RPMI7951 (cell line): ENCODE data around the gene RAD51B. TPM values are rescaled to one million over a fixed set of nuclear protein-coding genes. Genes with fewer than 3 reads are reported as not detected.
"Not testable (repeated sequence)": the region's sequence is repeated elsewhere in the genome, so short reads cannot be mapped to it uniquely, and the experiment has no call there.

Experiments used
- DNase-seq: peaks from one replicate; pipeline ENCODE4 v3.0.0-alpha.2; 2012; ENCODE audit warnings: low read depth
- total RNA-seq: library from RNA; depleted of rRNA; stranded (reverse); fragments of >200 nt; shearing (Covaris generic); gene quantifications from 2 replicates; pipeline ENCODE4 v1.2.3, GENCODE V29; 2014

Gene RAD51B
- total RNA-seq, 1 experiment from 2014 or later = 10.9 TPM

DNA sequence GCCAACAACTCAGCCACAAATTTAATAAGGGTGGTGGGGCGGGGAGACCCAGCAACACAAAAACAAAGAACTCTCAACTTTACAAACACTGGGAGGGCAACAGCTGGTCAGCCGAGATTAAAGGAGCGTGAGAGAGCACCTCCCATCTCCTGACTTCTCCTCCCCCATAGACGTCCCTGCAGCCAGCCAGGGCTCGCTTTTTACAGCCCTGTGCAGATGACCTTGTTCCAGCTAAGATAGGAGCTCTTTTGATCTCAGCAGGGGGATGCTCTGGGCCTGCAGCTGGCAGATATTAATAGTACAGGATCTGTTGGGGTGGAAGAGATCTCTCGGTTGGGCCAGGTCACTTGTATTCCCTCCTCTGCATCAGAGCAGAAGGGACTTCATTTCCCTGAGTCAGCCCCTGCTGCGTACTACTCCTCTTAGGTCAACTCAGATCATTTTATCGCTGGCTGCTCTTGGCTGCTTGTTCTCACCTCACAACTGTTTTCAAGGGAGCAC, 475.8 kb downstream of the RAD51B start:
- peak; percentile 80 for DNase-seq

DNA sequence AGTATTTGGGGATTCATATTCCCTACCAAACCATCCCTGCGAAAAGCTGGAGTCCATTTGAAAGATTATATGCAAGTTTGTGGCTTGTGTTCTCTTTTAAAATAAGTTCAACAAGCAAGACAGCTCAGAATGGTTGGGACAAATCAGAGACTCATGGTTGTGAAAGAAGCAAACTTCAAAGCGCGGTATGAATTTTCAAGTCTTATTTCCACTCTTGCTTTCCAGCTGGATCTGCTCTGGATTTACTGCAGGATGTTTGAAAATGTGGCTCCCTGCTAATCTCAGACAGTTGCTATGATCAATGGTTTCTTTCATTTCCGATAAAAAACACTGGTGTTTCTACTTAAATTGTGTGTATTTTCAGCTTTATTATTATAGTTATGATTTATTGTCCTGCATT, 477.5 kb downstream of the RAD51B start:
- DNase-seq = no peak

DNA sequence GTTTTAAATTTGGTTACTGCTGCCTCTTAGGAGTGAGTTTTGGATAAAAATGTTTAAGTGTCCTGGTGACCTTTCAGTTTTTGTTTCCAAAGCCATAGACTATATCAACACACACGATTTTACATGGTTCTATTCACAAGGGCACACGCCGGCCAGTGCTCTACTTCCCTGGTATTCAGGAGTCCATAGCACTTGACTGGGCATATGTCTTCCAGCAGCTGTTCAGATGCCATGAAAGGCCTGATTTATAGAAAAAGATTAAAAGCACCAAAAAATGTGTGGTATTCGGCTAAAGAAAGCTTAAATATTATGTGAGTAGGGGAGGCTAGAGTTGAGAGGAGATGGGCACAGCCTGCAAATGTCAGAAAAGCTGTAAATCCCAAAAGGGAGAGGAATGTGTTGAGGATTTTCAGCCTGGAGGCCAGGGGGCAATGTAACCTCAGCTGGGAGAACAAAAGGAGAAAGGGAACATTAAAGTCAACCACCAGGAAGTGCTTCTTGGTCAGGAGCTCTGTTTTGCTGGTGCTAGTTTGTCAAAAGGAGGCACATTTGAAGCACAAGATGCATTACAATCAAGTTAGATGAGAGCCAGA, 478.4 kb downstream of the RAD51B start:
- DNase-seq = peak; percentile 73

DNA sequence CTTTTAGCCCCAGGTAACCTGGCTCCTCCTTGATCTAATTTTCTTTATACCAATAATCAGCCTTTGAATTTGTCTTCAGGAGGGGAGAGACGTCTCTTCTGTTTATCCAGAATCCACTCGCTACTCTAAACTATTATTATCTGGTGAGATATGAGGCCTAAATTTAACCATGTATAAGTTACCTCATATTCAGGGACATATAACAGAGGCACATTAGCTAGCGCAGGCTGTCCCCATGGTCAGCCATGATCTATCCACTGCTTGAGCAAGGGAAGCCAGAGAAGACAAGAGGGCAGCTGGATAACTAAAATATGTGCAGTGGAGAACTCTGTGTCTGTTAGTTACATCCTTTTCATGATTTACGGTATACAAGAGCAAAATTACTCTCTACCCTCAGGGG, 481.0 kb downstream of the RAD51B start:
- no peak for DNase-seq

DNA sequence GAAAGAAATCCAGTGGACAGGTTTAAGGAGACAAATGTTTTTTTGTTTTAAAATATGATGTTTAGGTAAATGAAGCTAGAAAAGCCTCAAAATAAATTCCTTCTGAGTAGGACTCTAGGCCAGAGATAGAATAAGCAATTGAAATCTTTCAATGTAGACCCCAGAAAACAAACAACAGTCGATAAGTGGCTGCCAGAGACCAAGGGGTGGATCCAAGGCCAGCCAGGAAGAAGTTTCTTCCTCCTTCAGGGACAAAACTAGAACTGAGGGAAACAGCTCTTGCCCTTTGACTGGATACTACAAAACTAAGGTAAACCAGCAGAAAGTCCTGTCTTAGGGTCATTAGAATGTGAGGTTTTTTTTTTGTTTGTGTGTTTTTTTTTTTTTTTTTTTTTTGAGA, 481.6 kb downstream of the RAD51B start:
- no peak for DNase-seq

DNA sequence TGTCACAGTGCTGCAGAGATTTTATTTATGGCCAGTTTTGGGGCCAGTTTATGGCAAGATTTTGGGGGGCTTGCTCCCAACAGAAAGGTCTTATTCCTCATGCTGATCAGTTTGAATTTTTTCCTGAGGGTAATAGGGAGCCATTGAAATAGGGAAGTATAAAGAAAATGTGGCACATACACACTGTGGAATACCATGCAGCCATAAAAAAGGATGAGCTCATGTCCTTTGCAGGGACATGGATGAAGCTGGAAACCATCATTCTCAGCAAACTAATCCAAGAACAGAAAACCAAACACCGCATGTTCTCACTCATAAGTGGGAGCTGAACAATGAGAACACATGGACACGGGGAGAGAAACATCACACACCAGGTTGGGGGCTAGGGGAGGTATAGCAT, 483.4 kb downstream of the RAD51B start:
- not testable (repeated sequence) for DNase-seq

DNA sequence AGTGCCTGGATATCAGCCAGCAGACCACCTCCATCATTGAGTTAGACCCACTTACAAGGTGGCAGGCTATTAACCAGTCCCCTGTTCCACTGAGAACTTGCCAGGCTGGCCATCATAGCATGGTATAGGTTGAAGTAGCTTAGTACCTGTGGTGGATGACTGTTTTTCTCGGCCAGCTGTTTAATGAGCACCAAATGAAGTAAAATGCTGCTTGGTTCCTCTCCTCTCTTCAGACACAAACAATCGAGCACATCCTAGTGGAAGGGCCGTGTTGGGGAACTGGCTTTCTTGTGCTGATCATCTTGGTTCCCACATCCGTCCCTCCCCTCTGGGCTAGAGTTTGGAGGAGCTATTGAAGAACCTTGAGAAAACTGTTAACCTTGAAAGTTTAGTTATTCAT, 486.2 kb downstream of the RAD51B start:
- no peak for DNase-seq

DNA sequence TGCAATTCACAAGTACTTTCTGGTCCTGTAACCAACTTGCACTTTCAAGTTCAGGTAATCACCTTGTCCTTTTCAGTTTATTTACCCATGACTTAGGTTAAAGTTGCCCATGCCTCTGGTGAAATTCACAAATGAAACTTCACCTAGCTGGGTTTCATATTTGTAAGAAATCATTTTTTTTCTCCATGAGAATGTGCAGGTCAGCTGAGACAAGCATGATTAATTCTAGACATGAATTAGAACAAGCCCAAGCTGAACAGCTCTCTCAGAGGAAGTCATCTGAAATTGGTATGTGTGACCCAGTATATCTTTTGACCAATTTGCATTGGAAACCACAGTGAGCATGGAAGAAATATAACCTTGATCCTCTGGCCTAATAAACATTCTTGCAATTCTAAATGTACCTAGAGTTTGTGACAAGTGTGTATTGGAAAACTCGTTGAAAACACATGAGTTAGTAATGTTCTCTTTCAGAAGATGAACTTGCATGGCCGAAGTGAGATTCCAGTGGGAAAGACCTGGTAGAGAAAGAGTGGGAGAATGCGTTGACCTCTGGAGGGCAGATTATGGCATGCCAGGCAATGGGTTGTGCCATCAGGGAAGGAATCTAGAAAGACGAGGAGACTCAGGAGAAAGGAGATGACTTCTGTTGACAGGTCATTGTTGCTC, 486.8 kb downstream of the RAD51B start:
- DNase-seq = no peak

DNA sequence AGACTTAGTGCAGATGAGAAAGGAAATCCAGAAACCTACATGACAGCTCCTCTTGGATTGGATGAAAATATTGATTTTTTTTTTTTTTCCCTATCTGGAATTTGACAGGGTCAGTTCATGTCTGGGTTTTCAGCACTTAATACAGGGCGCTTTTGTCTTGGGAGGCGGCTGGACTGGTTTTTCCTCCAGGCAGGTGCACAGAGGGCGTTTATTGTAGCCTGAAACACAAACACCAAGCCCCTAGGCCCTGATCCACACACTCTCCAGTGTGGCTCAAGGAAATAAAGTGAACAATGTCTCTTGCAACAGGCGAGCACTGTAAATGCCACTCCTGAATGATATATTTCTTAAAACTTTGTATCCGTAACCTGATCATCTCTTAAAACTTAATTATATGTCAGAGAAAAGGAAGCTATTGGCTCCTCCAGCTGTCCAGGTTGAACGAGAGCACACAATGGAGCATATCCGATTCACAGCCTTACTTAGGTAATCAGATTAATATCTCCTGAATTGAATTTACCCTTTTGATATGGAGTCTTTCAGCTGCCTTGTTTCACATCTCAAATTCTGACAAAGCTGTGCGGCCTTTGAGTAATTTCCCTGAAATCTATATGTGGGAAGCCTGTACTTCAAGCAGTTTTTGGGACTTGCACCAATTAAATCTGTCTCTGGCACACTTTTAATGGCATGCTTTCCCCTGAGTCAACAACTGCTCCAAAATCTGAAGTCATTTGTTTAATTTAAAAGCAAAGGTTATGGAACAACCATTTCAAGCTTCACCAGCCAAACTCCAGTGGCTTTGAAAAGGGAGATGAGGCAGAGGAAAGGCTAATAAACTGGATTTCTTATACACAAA, 487.6 kb downstream of the RAD51B start:
- DNase-seq = no peak

DNA sequence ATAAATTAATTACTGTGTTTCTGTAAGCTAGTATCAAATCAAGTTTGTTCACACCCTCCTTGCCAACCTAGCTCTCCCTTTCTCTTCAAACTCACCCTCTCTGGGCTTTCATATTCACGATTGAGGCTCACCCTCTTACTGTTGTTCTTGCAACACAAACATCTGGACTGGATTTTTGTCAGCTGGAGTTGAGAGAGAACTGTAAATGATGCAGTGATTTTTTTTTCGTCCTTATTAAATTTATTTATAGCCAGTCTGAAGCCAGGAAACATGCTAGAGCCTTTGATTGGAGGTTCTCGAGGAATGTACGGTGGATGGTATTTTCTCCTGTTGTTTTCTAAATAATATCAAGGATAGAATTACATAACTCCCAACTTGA, 488.2 kb downstream of the RAD51B start:
- DNase-seq = peak; percentile 54

DNA sequence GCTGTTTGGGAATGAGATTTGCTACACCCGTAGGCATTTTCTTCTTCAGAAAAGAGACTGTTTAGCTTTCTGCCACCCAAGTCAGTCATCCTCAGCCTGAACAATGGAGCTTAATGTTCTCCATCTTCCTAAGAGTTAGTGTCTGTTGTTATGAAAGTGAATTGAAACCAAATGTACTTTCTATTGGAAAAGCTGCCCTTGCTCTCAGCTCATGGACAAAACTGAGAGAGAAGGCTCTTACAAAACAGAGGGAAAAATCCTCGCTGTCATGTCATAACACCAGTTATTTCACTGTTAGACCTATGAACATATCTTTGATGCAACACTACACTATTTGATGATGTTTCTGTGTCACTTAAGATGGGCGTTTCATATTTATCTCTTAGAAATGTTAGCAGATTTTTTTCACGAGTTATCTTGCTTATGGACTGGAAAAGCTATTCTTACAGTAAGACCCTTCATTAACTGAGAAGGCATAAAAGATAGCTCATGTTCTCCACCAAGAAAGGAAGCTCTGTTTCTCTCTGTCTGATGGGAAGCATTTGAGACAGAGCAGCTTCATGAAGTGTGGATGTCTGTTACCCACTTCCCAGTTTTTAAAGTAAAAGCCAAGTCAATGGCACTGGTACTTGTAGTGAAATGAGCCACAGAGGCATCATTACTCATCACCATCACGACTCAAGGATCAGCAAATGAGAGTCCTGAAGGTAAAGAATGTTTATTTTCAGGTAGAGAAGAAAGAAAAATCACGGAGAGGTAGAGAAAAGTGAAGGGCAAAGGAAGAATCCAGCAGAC, 489.3 kb downstream of the RAD51B start:
- peak; percentile 75 for DNase-seq

DNA sequence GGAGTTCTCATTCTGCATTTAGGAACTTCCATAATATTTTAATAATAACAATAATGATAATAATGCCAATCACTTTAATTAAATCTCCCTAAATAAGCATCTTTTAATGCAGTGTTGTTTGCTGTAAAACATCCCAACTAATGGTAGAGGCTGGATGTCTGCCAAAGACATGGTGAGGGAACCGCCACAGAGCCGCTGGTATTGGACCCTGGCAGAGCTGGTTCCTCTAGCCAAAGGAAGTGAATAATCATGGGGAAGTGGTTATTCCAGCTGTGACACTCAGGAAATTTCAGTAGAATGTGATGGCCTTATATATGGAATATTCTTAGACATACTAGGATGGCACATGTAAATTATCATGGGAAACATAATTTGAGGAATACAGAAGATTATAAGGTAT, 490.0 kb downstream of the RAD51B start:
- peak; percentile 81 for DNase-seq

DNA sequence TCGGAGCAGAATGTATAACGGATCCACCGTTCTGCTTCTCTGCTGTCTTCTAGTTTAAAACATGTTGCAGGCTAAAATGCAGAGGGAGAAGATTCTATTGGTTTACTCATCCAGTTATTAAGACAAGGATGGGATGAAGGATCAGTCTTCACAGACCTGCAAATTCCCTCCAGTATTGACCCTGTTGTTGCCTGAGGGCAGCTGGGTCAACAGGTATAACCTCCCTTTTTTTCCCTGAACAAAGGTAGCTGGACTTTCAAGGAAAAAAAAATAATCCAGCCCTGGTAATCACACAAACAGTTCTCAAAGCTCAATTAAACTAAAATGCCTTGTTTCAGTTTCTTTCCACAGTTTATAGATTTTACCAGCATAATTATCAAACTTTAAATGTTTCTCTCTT, 492.7 kb downstream of the RAD51B start:
- DNase-seq = no peak

DNA sequence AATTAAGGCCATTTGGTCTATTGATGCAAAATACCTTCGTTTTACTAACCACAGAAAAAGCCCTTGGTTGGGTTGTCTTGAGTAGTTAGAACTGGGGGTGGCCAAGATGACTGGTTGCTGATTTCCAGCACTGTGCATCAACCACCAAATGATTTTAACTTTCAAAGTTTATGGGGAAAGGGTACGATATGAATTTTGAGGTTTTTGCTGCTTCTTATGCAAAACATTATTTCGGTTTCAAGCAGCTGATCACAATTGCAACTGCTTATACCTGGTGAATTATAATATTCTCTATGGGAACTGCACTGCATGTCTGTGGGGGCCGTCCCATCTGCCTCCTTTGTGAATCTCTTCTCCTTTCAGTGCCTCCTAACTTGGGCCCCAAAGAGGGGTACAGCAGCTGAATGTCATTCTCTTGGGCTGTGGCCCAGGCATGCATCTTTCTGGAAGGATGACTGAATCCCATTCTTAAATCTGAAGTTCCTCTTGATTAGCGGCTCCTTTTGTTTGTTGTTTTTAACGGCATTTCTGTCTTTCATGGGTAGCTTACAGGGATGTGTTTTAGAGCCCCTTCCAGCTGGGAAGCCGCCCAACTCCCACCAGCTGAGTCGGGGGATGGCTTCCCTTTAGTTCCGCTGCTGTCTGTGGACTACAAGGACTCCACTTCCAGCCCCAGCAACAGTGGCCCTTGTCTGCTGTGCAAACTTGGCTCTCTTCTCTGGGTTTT, 493.5 kb downstream of the RAD51B start:
- DNase-seq = no peak

DNA sequence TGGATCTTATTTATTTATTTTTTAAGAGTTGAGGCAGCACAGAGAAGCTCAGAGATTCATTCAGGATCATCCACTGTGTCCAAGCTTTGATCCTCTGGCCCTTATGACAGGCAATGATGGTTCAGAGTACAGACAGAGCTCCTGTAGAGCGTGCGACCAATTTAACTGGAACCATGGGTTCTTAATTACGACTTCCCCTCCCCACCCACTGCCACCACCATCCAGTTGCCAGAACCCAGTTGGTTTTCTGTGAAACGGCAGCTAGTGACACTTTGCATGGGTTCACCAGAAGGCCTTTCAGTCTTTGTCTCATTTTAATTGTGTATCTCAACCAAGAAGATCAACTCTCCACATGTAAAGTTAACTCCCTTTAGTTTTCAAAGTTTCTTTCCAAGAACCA, 495.1 kb downstream of the RAD51B start:
- DNase-seq = no peak

DNA sequence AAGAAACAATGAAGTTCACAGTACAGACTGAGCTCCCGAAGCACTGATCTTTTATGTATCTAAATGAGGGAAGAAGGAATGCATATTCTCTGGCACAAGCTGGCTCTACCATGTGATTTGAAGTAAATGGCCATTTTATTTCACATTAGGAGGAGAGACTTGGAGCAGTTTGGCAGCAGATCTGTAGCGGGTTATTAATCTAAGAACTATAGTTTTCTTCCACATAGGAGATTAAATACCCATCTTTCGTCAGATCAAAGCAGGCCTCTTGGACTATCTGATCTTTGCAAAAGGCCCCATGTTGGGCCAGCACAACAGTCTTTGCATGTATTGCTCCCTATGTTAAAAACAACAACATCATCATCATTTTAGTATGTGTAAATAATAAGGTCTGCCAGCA, 495.5 kb downstream of the RAD51B start:
- no peak for DNase-seq

DNA sequence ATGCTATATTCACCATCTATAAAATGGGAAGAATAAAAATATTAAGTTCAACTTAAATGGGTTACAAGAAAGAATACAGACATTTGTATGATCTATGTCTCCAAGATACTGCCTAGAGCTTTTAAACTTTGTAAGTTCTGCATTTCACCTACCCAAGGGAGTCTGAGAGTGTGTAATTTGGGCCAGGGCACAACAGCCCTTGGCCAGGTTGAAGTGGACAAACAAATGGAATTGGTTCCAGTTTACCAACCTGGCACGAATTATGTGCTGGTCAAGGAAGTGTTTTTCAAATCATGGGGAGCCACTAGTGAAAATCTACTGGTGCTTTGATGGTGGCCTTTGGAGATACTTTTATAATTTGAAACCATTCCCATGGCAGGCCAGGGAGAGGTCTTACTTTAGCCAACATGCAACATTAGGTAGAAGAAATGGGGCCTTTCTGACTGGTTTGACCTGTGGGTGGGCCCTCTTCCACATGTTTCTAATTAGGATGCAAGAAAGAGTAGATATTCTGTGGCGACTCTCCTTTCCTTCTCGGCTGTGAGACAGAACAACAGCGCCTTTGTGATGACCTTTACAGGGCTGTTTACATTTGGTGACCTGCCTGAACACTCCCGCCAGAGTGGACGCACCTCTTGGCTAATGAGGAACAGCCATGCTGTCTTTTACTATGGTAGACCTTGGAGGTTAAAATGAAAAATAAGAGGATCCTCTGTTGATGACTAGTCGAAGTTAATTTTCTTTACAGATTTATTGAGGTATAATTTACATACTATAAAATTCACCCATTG, 496.7 kb downstream of the RAD51B start:
- no peak for DNase-seq

DNA sequence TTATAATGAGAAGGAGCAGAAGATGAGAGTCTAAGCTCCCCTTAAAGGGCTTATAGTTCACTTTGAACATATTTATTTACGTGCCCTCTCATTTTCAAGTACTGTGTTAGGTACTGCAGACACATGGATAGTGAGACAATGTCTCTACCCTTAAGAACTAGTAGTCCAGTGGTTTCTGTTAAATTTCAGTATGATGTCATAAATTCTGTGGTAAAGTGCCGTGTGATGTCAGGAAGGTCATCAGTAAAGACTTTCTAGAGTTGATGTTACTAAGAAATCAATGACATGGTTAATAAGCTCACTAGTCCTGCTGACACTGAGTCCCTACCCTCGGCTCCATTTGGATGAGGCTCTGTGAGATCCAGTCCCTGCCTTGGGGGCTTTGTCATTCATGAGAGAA, 497.7 kb downstream of the RAD51B start:
- no peak for DNase-seq

DNA sequence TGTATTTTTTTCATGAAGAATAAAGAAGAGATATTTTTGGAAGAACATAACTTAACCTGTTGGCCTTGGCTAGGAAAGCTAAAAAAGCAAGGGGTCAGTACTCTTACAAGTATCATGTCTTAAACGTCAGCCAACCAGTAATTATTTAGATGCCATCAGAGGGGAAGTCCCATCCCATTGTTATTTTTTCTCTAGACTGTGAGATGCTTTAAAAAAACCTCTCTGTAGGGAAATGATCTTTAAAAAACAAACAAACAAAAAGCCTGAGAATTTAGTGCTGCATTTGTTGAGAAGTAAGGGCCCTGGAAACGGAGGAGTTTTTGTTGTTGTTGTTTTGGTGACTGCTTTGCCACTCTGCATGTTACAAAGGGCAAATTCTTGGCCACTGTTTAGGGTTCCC, 499.2 kb downstream of the RAD51B start:
- no peak for DNase-seq

DNA sequence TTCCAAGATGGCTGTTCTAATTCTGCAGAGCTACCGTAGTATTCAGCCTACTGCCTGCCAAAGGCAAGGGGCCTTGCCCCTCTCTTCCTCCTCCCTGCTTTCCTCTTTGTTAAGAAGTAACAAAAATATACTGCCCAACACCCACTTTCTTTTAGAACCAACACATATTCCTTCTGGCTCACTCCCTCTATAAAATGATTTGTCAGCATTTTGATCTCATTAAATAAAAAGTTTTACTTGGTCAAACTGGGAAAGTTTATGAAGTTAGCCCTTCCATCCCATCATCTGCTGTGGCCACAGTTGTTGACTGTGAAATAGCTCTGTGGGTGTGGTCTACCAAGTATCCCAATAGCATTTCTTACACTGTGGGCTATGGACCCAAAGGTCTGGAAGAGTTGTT, 500.9 kb downstream of the RAD51B start:
- no peak for DNase-seq
